HPDE6-E6E7 (cell line): Measurements from ENCODE around the gene TRAPPC4.
A peak's percentile ranks its signal among the peaks of the same experiment; 100 is the strongest.
"Not testable (repeated sequence)": the region's sequence is repeated elsewhere in the genome, so short reads cannot be mapped to it uniquely, and the experiment has no call there.

ENCODE experiments used
- DNase-seq: peaks from one replicate; pipeline ENCODE4 v3.0.0; 2011; ENCODE audit warnings: missing footprints; ENCODE audit errors: extremely low spot score

The TRAPPC4 gene

GRCh38 chr11:119014209-119014924 is 4.2 kb upstream of the TRAPPC4 start:
- no peak for DNase-seq

GRCh38 chr11:119015054-119015611 is 3.4 kb upstream of the TRAPPC4 start:
- DNase-seq = no peak

DNA sequence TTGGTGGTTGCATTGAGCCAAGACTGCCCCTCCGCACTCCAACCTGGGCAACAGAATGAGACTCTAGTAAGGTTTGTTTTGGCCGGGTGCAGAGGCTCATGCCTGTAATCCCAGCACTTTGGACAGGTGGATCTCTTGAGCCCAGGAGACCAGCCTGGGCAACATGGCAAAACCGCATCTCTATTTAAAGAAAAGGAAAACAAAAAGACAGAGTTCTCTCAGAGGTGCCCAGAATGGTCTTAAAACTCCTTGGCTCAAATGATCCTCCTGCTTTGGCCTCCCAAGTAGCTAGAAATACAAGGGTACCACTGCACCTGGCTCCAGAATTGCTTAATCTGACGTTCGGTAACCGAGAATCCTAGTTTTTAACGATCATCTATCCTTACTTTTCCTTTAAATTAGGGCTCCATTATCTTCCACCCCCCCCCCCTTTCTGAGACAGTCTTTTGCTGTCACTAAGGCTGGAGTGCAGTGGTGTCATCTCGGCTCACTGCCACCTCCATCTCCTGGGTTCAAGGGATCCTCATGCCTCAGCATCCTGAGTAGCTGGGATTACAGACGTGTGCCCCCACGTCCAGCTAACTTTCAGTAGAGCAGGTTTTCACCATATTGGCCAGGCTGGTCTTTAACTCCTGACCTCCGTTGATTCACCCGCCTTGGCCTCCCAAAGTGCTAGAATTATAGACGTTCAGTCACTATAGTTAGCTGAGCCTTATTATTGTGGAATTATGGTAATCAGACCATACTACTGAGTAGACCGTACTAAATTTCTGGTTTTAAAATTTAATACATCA is 2.2 kb upstream of the TRAPPC4 start:
- no peak for DNase-seq

- DNase-seq = not testable (repeated sequence)
Observed at GRCh38 chr11:119017377-119017776, 1.2 kb upstream of the TRAPPC4 start.

DNA sequence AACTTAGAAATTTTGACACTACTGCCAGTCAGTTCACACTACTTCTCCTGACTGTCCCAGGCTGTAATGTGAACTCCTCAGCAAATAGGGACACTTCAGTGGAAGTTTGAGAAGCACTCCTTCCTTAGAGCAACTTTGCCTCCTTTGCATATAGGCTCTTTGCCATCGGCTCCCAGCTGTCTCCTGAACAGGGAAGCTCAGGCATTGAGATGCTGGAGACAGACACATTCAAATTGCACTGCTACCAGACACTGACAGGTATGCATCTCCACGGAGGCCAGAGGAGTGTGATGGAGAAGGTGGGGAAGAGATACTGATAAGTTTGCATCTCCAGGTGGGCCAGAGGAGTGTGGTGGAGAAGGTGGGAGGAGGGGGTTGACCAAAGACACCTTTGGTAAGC is 1.4 kb downstream of the TRAPPC4 start:
- DNase-seq = no peak

- DNase-seq = no peak
Observed at GRCh38 chr11:119021631-119022030, 3.1 kb downstream of the TRAPPC4 start.

GRCh38 chr11:119023741-119024140 is 5.2 kb downstream of the TRAPPC4 start:
- no peak for DNase-seq

- no peak for DNase-seq
Observed at GRCh38 chr11:119024430-119025098, 6.0 kb downstream of the TRAPPC4 start.

DNA sequence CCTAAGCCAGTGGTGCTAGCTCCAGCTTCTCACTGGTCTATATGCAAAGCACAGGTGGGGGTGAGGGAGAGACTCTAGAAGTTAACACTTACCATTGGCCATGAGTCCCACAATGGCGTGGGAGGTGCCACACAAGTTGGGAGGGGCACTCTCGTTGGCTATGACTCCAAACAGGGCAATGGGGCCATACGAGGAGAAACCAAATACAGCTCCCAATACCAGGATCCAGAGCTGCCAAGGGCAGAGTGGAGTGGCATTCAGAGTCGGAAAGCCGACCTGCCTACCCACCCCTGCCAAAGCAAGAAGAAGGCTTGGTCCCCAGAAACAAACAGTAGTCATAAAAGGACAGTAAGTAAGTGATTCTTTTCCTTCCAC is 6.5 kb downstream of the TRAPPC4 start:
- DNase-seq = no peak

- no peak for DNase-seq
Observed at GRCh38 chr11:119025541-119025940, 7.0 kb downstream of the TRAPPC4 start.

GRCh38 chr11:119025978-119026766 is 7.6 kb downstream of the TRAPPC4 start:
- DNase-seq = no peak

GRCh38 chr11:119026970-119027369 is 8.4 kb downstream of the TRAPPC4 start:
- no peak for DNase-seq

DNA sequence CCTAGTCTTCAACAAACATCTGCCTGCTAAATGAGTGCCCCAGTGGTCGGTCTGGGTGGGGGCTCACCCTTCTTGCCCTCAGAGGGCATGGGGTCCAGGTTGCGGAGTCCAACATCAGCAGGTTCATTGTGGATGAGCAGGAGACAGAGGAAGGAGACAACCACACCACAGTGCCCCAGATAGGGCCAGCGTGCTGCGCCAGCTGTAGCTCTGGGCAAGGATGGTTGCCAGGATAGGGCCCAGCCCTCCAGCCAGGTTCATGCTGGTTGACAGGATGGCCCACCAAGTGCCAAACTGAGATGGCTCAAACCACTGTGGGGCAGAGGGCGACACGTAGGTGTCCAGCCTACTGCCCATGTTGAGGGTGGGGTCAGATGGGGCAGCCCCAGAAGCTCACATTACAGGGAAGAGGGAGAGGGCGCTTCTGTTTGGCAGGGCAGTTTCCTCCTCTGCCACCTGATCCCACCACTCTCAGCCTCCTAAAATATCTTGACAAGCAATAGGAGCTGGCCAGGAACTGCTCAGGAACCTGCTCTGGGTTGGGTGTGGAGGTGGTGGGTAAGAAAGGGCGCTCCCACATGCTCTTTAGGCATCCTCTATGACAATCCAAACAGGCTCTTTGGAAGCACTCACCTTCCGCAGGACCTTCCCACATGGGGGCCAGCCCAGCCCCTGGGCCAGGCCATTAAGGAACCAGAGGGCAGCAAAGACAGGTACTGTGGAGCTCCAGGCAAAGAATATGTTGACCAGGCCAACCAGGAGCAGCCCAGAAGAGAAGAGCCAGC is 9.2 kb downstream of the TRAPPC4 start:
- no peak for DNase-seq

GRCh38 chr11:119028346-119029068 is 9.9 kb downstream of the TRAPPC4 start:
- no peak for DNase-seq

DNA sequence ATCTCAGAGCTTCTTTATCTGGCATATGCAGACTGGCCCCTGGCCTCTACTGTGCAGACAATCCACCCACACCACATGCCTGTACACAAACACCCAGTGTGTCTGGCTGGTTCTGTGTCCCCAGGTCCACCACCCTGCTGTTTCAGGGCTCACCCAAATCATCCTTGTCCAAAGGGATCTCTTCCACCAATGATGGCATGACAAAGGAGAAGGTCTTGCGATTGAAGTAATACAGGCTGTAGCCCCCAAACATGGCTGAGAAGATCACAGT is 10.4 kb downstream of the TRAPPC4 start:
- no peak for DNase-seq

DNA sequence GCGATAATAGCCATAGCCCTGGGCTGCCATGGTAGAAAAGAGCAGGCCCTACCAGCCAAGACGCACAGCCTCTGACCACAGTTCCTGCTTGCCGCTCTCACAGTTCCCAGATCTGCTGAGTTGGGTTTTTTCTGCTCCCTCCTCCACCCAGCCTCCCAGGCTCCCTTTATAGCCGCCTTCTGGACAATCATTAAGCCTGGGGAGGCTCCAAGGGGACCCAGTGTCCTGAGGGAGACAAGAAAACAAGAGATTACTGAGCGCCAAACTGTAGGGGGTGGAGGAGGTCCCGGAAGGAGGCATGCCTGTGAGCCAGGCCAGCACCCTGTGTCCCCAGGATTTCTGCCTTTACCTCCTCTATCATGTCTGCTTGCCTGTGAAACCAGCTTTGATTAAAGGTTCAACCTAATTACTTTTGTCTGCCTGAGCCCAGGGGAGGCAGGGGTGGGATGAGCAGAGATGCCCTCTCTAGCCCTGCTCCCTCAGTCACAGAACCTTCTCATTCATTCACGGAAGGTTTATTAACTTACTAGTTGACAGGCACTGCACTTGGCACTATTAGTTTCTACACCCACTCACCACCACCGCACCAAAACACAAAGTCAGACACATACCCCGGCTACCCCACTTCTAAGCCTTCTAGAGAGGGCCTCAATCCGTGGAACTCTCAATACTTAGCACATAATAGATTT is 10.9 kb downstream of the TRAPPC4 start:
- DNase-seq = no peak

DNA sequence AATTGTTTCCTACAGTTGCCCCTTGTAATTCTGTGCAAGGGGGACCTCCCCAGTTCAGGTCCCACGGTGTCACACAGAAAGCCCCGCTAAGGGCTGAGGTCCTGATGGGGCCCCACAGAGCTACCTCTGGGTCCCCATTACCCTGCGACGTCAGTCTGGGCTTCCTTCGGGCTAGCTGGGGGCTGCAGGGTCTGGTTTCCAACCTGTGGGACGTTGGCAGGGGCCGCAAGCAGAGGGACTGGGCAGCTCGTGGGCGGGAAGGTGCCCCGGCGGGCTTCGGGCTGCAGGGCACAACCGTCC is 11.4 kb downstream of the TRAPPC4 start:
- no peak for DNase-seq

DNA sequence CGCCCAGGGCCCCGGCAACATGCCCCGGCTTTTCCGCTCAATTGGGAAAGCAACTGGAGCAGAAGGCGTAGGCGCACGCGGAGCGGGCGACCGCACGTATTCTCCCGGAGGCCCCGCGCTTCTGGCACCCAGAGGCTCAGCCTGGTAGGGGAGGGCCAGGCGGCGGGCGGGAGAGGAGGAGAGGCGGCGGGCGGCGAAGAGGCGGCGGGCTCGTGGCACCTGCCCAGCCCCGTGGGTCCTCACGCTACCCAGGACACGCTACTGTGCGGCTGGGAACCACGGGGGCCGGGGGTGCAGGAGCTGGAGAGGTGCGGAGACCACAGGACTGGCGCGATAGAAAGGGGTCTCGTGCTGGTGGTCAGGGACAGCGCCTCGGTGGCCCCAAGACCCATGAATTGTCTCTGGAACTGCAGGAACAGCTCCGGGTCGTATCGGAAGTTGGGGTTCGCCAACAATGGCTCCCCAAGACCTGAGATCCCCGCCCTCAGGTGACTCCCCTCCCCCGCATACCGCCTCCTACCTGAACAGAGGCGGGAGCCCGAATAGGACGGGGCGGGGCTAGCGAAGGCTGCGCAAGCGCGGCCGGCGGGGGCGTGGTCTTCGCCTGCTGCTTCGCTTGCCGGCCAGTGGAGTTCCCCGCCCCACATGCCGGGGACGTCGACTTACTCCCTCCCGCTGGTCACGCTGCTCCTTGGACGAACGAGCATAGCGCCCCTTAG is 11.9 kb downstream of the TRAPPC4 start, which contains the start of gene SLC37A4:
Gene SLC37A4 (minus strand): TSS at position 549 of the 719 bp plus-strand sequence.
- DNase-seq = peak; percentile 98

DNA sequence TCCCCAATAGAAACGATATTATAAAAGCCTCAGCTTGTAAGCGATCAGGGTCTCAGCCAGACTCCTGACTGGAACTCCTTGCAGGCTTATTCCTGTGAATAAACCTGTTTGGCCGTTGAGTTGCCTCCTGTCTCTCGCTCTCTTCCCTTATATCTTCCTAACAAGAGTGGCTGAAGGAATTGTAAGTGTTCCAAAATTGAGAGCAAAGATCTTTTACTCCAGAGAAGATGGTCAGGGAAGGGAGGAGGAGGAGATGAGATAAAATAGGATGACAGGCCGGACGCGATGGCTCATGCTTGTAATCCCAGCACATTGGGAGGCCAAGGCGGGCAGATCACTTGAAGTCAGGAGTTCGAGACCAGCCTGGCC is 13.3 kb downstream of the TRAPPC4 start:
- DNase-seq = no peak
